GM10266 (cell line): ENCODE measurements around the gene CHMP6.
"Not testable (repeated sequence)": the region's sequence is repeated elsewhere in the genome, so short reads cannot be mapped to it uniquely, and the experiment has no call there.

ENCODE experiments used
- DNase-seq: peaks from one replicate; pipeline ENCODE4 v3.0.0; 2012; ENCODE audit errors: extremely low spot score
- CTCF ChIP-seq: IDR thresholded peaks from 2 replicates; pipeline ENCODE4 v1.5.1; 2012; ENCODE audit warnings: mild to moderate bottlenecking, low read depth; ENCODE audit not compliant: control insufficient read depth, insufficient read depth; ENCODE audit errors: missing control alignments

Gene CHMP6

GRCh38 chr17:81013642-81014041, 22.0 kb downstream of the CHMP6 start:
- no peak for DNase-seq
- TF ChIP-seq CTCF = no peak

GRCh38 chr17:81015136-81015535, 23.5 kb downstream of the CHMP6 start:
- DNase-seq = no peak
- TF ChIP-seq CTCF = no peak

GRCh38 chr17:81016575-81016974, 24.9 kb downstream of the CHMP6 start:
- TF ChIP-seq CTCF = no peak

GRCh38 chr17:81017330-81017729, 25.7 kb downstream of the CHMP6 start:
- DNase-seq = not testable (repeated sequence)

More at GRCh38 chr17:81016575-81016974, 24.9 kb downstream of the CHMP6 start:
- no peak for DNase-seq

GRCh38 chr17:81018044-81018802, 26.6 kb downstream of the CHMP6 start:
- peak; percentile 58 for DNase-seq
- no peak for TF ChIP-seq CTCF

- no peak for TF ChIP-seq CTCF
- DNase-seq = no peak
Observed at GRCh38 chr17:81019563-81020442, 28.2 kb downstream of the CHMP6 start.

GRCh38 chr17:81020443-81020766, 28.8 kb downstream of the CHMP6 start:
- TF ChIP-seq CTCF = no peak
- no peak for DNase-seq
